Ammon's horn (tissue), 1 donor: ENCODE results near the gene CTNNA3.
A peak's percentile ranks its signal among the peaks of the same experiment; 100 is the strongest.
"Not testable (repeated sequence)": the region's sequence is repeated elsewhere in the genome, so short reads cannot be mapped to it uniquely, and the experiment has no call there.

ENCODE experiments used
- DNase-seq: peaks from one replicate; pipeline ENCODE4 v3.0.0-alpha.2; 2016; ENCODE audit warnings: low spot score

CTNNA3 gene

DNA sequence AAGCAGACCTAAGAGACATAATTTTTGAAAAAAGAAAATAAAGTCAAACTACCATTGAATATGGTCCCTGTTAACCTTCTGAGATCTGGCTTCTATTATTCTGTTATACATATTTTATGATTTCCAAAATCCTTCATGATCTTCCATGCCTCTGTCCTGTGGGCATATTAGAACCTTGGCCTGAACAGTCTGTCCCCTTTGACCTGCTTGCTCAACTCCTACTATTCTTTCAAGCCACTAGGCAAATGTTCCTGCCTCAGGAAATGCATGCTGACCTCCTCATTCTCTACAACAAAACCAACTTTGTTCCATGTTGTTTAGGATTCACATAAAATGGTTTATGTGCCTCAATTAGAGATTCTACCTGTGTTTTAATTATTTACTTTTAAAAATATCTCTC lies 1315.0 kb downstream of the CTNNA3 start:
- DNase-seq, result no peak

DNA sequence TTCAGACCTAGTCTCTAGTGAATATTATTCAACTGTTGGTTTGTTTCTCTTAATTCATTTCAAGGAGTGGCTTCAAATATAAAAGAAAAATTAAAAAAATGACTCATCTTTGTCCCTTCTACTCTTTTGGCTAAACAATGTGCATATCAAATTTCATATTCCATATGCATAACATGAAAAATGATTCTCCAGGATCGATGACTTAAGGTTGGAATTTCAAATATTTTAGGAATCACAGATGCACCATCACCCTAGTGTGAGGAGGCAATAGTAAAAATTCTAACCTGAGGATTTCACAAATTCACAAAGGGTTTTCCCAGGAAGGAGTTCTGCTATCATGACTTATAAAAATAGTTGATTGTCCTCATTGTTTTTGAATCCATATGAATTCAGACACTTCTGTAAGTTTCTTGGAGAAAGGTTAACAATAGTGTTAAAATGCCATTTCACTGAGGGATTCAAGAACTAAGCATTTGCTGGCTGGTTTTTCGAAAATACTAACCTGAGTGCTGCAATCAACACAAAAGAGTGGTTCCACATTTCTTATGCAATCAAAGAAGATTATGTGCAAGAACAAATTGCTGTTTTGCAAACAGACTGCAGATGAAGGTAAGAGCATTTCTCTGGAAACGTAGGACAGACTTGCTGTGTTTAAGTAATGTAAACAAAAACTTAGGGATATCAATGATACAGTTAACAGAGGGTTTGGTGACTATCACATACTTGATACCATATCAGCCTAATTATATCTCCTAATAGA lies 1317.7 kb downstream of the CTNNA3 start:
- DNase-seq, result no peak

DNA sequence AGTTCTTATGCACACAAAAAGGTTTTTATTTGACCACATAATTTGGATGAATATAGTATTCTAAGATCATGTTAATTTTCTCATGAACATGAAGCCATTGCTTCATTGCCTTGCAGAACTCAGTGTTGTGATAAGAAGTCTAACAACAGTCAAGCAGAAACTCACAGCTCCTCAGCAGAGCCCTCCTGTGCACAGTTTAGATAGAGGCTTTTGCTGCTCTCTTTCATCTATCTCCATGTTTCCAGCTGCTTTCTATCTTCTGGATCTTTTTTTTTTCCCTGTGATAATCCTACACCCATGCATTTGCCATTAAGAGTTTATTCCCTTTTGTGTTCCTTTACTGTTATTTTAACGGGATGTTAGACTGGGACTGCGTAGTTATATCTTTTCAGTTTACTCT lies 1327.8 kb downstream of the CTNNA3 start:
- DNase-seq, result no peak

DNA sequence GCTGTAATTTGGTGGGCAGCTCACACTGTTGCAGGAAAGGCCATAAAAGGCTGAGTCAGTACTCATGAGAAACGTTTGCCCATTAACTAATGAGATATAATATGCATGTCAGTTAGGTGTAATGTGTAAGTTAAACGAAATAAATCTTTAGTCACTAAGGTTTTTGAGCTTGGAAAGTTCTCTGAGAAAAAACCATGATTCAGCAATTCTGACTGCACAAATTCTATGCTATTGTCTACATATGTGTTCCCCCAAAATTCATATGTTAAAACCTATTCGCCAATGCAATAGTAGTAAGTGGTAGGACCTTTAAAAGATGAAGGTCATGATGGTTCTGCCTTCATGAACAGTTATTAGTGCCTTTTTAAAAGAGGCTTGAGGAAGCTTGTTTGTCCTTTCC lies 1329.8 kb downstream of the CTNNA3 start:
- DNase-seq, result no peak

DNA sequence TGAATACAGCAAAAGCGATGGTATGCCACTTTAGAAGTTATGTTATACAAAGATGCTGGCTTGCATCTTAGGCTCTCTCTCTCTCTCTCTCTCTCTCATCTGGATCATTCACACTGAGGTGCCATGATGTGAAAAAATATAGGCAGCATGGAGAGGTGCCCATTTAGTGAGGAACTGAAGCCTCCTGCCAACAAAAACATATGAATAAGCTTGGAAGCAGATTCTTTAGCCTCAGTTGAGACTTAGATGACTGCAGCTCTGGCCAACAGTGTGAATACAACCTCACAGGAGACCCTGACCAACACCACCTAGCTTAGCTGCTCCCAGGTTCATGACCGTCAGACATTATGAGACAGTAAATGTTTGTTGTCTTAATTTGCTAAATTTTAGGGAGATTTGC lies 1330.3 kb downstream of the CTNNA3 start:
- no peak for DNase-seq

DNA sequence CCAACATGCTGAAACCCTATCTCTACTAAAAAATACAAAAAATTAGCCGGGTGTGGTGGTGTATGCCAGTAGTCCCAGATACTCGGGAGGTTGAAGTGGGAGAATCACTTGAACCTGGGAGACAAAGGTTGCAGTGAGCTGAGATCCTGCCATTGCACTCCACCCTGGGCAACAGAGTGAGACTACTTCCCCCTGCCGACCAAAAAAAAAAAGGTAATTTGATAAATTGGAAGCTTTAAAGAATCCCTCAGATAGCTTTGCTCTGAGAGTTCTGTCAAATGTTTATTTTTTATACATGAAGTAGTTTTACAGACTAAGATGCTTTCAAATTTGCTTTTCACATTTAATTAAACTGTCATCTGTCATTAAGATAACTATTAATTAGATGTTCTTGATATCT lies 1333.5 kb downstream of the CTNNA3 start:
- DNase-seq, result no peak

DNA sequence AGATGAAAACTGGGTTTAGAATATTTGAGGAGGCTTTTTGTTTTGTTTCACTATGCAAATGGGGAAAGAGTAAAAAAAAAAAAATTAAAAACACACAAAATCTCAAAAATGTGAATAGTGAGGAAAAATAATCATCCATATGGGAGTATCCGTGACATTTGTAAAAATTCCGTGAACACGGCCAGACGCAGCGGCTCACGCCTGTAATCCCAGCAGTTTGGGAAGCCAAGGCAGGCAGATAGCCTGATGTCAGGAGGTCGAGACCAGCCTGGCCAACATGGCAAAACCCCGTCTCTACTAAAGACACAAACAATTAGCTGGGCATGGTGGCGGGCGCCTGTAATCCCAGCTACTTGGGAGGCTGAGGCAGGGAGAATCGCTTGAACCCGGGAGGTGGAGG lies 1342.2 kb downstream of the CTNNA3 start:
- not testable (repeated sequence) for DNase-seq

DNA sequence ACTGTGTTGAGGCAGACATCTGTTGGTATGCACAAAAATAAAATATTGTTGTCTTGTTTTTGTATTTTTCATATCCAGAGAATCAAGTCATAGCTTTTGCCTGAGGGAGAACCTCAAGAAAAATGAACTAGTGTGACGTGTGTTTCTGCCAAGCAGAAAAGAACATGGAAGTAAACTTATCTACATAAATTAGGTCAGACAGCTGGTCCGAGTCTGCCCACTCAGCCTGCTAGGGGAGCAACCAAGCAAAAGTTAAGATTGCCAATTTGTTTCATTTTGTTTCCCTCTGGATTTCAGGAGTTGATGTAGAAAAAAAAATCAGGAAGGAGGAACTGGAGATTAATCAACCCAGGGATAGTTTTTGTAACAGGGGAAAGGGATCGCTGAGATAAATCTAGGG lies 1342.6 kb downstream of the CTNNA3 start:
- peak; percentile 18 for DNase-seq

DNA sequence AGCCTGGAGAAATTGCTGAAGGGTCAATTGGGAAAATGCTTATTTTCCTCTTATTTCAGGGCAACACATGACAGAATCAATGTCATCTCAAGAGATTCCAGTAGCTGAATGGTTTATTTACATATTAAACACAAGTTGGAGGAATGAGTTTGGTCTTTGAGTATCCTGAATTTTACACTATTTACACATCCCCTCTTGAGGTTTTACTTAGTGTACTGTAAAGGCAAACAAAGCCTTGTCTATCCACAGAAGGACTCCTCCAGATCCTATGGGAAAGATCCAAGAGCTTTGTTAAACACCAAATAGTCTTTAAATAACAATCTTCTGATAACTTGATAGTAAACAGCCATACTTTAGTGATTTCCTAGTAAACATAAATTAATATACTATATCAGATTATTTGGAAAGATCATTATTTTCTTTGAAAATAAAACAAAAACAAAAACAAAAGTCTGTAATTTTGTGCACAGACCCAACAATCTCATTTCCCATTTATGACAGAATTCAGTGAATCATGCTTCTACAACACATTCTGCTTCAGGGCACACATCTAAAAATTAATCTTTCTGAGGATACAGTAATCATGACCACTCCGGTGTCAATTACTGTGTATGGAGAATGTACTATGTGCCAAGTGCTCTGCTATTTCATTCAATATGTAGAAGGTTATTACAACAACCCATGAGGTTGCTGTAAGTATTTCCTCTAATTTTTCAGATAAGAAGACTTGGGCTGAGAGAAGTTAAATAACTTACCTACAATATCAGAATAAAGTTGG lies 1345.2 kb downstream of the CTNNA3 start:
- DNase-seq, result no peak

DNA sequence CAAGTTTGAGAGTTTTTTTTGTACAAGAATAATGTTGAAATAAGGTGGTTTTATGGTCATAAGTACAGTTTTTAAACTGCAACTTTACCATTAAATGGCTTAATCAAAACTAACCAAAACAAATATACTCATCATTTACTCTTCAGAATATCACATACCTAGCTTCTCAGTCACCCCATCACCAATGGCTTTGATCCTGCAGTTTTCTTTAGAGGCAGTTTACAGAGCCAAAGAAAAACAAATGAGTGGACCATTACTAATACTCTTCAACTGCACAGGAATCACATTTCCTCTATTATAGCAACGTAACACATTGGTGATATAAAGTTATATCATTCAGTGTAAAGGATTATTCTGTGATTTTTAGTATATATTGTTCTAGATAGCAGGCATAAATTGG lies 1346.3 kb downstream of the CTNNA3 start:
- no peak for DNase-seq

DNA sequence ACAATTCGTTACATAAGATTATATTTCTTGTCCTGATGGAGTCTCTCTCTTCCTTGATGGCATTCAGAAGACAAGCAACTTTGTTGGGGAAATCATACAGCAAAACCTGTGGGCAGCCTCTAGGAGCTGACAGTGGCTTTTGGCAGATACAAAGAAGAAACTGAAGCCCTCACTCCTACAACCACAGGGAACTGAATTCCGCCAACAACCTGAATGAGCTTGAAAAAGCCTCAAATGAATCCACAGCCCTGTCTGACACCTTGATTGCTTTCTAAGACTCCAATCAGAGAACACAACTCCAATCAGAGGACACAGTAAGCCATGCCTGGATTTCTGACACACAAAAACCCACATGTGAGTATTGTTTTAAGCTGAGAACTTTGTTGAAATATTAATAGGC lies 1346.9 kb downstream of the CTNNA3 start:
- DNase-seq, result no peak

DNA sequence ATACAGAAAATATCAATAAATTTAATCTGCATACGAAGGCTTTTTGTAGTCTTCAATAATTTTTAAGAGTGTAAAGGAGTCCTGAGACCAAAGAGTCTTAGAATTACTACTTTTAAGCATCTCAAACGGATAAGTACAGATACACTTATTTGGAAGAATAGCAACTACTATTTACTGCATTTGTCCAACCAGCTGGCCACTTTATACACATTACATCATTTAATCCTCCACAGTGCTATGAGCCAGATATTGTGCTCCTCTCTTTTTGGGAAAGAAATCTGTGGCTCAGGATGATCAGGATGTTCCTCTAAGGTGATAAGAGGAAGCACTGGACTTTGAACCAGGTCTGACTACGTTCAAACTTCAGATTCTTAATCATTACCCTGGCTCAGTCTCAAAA lies 1358.8 kb downstream of the CTNNA3 start:
- no peak for DNase-seq

DNA sequence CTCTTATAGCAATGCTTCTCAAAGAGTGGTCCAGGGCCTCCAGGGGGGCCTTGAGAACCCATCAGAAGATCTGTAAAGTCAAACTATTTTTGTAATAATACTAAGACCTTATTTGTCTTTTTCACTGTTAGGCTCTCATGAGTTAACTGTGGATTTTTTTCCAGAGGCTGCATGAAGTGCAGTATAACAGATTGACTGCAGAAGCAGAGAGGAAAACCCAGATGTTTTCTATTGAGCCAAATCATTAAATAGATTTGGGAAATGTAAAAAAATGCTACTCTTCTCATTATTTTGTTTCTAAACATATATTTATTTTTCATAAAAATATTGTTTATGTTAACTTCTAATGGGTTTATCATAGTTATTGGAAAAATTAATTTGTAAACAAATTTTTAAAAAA lies 1359.2 kb downstream of the CTNNA3 start:
- no peak for DNase-seq

DNA sequence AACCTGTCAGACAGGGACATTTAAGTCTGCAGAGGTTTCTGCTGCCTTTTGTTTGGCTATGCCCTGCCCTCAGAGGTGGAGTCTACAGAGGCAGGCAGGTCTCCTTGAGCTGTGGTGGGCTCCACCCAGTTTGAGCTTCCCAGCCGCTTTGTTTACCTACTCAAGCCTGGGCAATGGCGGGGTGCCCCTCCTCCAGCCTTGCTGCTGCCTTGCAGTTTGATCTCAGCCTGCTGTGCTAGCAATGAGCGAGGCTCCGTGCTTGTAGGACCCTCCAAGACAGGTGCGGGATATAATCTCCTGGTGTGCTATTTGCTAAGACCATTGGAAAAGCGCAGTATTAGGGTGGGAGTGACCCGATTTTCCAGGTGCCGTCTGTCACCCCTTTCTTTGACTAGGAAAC lies 1360.2 kb downstream of the CTNNA3 start:
- DNase-seq, result not testable (repeated sequence)

DNA sequence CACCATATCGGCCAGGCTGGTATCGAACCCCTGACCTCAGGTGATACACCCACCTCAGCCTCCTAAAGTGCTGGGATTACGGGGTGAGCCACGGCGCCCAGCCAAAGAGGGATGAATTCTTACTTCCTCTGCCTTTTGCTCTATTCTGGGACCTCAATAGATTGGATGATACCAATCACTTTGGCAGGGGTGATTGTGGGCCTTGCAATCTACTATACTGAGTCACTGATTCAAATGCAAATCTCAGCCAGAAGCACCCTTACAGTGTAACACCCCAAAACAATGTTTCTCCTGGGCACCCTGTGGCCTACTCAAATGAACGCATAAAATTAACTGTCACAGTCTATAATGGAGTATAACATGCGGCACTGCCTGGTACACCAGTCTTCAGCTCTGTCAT lies 1366.8 kb downstream of the CTNNA3 start:
- DNase-seq, result no peak

DNA sequence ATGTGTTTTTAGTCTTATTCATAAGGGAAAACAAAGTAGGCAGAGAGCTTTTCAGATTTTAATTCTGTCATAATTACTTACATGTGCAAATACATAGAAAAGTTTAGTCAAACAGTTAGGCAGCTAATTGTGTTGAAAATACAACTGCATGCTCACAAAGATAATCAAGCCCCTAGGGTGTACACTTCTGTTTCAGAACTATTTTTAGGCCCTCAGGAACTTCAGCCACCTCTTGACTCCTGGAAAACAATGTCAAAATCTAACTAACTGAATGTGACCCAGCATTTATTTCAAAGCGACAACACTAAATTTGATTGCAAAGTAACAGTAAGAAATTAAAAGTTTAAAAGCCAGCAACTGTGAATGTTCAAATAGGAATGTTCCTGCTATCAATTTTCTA lies 1369.1 kb downstream of the CTNNA3 start:
- DNase-seq, result no peak

DNA sequence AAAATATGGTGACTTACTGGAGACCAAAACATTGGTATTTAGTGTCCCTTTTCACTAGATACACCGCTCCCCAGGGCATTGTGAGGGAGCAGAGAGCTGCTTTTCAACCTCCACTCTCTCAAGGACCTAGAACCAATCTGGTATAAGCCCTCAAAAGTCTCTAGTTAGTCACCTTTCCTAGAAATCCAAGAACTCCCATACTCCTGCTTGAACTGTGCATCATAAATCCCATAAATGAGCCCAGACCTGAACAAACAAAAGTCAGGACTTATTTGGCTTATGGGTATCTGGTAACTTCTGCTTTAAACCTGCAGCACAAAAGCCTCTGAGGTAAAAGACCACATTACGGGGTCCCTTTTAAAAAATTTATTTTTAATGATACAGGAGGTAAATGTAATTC lies 1373.2 kb downstream of the CTNNA3 start:
- DNase-seq, result no peak

DNA sequence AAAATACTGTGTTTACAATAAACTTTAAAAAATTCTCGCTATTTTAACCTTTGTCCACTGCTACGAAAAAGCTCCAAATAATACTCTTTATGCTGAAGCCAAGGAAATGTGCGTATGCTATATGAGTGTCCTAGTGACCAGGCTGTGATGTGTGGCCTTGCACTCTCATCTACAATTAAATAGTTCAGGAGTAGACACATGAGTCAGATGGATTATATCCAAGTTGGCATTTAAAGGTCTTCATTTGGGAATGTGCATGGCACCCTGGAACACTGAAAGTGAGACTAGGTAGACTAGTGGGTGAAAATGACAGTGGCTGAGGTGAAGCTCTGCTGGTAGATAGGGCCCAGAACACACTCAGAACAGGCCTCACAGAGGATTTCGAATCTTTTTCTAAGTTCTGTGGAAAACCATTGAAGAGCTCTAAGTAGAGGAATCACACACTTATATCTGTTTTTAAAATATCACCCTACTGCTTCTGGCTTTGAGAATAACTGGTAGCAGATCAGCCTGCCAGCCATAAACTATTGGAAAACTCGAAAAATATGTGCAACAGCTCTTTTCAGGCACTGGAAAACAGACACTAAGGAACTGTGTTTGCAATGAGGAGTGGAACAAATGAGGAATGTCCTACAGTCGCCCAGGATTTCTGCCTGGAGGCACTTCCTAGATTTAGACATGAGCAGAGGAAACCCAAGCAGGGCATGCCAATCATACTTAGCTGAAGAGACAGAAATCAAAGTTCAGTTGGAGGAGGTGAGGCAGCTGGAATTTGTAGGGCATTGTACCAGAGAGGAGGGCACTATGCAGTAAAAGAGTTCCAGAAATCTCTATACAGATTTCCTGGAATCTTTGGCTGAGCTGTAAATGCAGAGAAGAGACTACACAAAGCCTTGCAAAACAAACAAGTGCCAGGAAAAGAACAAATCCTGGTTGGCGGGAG lies 1374.0 kb downstream of the CTNNA3 start:
- DNase-seq, result no peak

DNA sequence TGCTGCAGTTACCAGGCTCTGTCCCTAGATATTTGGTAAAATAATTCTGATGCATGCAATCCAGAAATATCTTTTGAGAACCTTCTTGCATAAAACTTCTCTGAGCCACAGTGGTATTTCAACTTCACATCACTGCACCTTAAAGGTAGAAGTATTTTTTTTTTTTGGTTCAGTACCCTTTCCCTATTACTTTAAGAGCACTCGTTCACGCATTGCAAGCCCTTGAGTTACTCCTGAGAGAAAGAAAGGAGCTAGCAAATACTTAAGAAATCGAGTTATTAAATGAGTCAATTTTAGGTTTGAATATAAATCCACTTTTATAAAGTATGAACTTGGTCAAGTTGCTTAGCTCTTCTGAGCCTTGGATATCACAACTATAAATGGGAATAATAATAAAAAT lies 1377.2 kb downstream of the CTNNA3 start:
- DNase-seq, result no peak

DNA sequence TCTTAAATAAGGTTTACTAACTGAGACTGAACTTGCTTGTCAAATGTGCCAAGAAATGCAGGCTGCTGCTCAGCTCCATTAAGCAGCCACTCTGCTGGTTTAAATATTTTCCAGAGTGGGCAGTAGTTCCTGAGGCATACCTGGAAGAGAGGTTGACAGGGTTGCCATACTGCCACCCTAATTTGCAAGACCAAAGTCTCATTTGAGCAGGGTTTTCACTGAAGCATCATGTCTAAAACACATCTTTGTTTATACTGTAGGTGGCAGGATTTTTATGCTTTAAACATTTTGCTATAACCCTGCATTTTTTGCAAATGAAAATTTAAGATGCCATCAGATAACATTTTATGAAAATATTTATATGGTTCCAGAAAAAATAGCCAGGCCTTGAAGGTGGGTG lies 1388.2 kb downstream of the CTNNA3 start:
- no peak for DNase-seq

DNA sequence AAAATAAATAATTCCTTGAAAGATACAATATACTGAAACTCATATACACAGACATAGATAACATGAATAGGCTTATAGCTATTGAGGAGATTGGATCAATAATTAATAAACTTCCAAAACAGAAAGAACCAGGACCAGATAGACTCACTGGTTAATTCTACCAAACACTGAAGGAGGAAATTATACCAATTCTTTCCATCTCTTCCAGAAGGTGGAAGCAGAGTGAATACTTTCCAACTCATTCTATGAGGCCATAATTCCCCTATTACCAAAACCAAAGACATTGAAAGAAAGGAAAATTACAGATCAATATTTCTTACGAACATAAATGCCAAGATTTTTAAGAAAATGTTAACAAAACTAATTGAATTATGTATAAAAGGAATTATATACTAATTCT lies 1394.9 kb downstream of the CTNNA3 start:
- no peak for DNase-seq

DNA sequence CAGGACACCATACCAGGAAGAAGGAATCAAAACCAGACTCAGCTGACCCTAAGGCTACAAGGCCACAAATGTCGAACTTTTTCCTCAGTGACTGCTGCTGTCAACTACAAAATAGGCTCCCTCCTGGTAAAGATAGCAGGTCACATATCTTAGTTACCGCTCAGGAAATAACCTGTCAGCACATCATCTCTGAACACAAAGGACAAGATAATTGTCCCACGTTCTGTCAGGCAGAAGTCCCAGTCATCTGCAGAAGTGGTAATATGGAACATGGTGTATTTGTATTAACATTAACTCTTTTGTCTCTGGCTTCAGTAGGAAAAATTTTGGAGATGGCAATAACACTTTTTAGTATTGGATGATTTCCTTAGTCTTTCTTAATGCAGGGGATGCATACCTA lies 1400.4 kb downstream of the CTNNA3 start:
- DNase-seq, result no peak

DNA sequence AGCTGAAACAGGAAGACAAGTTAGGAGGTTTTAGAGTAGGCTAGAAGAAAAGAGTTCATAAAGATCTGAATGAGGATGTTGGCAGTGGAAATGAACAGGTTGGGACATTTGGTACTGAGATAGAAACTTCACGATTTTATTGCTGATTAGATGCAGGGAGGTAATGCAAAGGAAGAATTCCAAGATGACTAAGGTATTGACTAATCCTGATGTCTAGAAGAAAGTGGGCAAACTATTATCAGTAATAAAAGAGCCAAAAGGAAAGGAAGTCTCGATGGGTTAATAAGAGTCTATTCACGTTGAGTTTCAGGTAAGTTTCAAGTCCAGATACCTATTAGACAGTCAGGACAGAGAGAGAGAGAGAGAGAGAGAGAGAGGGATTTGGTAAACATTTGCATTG lies 1401.5 kb downstream of the CTNNA3 start:
- DNase-seq, result no peak
